Measurements from ENCODE around the gene STON2.
A peak's percentile ranks its signal among the peaks of the same experiment; 100 is the strongest.

STON2 gene

DNA sequence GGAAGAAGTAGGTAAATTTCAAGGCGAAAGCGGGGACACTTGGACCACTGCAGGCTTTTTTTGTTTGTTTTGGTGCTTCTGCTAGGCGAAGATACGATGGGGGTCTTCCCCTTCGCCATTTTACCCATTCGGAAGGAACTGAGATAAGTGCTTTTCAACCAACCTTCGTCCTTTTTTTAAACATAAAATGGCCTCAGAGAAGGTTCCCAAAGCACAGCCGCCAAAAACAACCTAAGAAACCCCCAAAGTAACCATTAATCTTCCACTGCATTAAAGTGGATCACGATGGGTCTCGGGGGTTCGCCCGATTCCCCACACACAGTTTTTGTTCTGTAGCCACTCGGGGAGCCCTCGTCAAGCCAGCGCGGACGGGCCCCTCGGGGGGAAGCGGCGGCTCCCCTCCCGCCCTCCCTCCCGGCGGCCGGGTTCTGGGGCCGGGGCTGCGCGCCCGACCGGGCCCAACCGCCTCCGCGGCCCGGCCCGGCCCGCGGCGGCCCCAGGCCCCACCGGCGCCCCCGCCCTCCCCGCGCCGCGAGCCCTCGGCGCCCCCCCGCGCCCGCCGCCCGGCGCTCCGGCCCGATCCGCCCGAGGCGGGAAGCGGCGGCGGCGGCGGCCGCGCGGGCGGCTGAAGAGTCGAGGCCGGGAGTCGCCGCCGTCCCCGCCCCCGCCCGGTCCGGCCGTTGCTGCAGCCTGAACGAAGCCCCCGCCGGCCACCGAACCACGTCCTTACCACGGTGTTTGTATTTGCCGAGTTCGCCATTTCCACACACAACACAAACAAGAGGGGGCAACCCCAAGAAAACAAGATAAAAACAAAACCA lies 180.2 kb downstream of the STON2 start:
- DNase-seq: no peak

DNA sequence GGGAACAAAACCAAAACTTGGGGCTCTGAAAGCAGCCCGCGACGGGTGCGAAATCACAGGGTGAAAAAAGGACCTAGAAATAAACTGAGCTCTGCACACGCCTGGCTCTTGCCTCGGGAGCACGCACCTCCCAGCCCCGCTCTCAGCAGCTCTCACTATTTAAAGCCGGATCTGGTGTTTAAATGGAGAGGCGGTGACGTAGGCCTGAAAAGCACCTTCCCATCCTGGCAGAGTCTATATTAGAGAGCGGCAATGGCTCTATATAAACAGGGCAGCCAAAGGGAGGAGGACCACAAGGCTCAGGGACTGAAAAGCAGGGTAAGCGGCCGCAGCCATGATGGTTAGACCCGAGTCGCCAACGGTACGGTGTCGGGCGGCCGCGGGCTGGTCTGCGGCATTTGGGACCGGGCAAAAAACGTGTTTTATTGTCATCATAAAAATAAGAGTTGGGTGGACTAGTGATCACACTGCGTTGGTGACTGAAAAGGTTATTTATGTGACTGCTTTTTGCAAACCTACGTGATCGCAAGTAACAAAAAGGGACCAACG lies 180.8 kb downstream of the STON2 start:
- peak; percentile 98 for DNase-seq

GRCh38 chr14:81211844-81212243 lies 188.3 kb downstream of the STON2 start:
- peak; percentile 58 for DNase-seq
